ELR (cell line): Measurements from ENCODE around the gene GJD4.

Source experiments
- DNase-seq: peaks from one replicate; pipeline ENCODE4 v3.0.0-alpha.2; 2015; ENCODE audit warnings: low read depth

GJD4 gene

GRCh38 chr10:35579116-35579515 lies 26.0 kb upstream of the GJD4 start:
- DNase-seq = no peak

- DNase-seq = no peak
These were observed 25.3 kb upstream of the GJD4 start for GRCh38 chr10:35579726-35580422.

GRCh38 chr10:35580423-35580770 lies 24.7 kb upstream of the GJD4 start:
- no peak for DNase-seq

GRCh38 chr10:35581655-35582054 lies 23.5 kb upstream of the GJD4 start:
- no peak for DNase-seq

- no peak for DNase-seq
These were observed 20.2 kb upstream of the GJD4 start for GRCh38 chr10:35584946-35585345.

GRCh38 chr10:35585356-35585755 lies 19.8 kb upstream of the GJD4 start:
- no peak for DNase-seq

GRCh38 chr10:35585903-35586535 lies 19.1 kb upstream of the GJD4 start:
- no peak for DNase-seq

- DNase-seq = no peak
These were observed 16.3 kb upstream of the GJD4 start for GRCh38 chr10:35588836-35589235.

GRCh38 chr10:35592441-35592840 lies 12.7 kb upstream of the GJD4 start:
- no peak for DNase-seq

- no peak for DNase-seq
These were observed 10.7 kb upstream of the GJD4 start for GRCh38 chr10:35594115-35595079.

- DNase-seq = no peak
These were observed 10.0 kb upstream of the GJD4 start for GRCh38 chr10:35595106-35595505.

GRCh38 chr10:35598379-35598778 lies 6.8 kb upstream of the GJD4 start:
- peak; percentile 29 for DNase-seq

- DNase-seq = no peak
These were observed 4.9 kb upstream of the GJD4 start for GRCh38 chr10:35600193-35600592.

GRCh38 chr10:35606430-35606829 lies 1.3 kb downstream of the GJD4 start:
- peak; percentile 8 for DNase-seq

- peak; percentile 8 for DNase-seq
These were observed 2.6 kb downstream of the GJD4 start for GRCh38 chr10:35607475-35608327.

GRCh38 chr10:35608328-35608672 lies 3.2 kb downstream of the GJD4 start:
- no peak for DNase-seq

GRCh38 chr10:35611750-35612149 lies 6.6 kb downstream of the GJD4 start:
- DNase-seq = no peak

GRCh38 chr10:35612385-35613106 lies 7.4 kb downstream of the GJD4 start:
- no peak for DNase-seq

- DNase-seq = no peak
These were observed 7.9 kb downstream of the GJD4 start for GRCh38 chr10:35613107-35613440.

- peak; percentile 64 for DNase-seq
These were observed 8.6 kb downstream of the GJD4 start for GRCh38 chr10:35613597-35614226.

- DNase-seq = no peak
These were observed 9.2 kb downstream of the GJD4 start for GRCh38 chr10:35614312-35614711.
